HepG2 (cell line): Measurements from ENCODE around the gene NEDD8. TPM values are rescaled to one million over a fixed set of nuclear protein-coding genes. Genes with fewer than 3 reads are reported as not detected.

Experiments used
- ATAC-seq: fragments of 200-7000 bp; cut with Tn5 transposase; 3 replicates; pipeline ENCODE4 v1.9.1; 2020; ENCODE audit warnings: mild to moderate bottlenecking, moderate library complexity
- BruUV-seq: library from RNA; stranded (reverse); fragments of 400-500 nt; replicated peaks from 2 replicates; lab custom pipeline; 2021; lab: Mats Ljungman, UMichigan
- CTCF ChIA-PET: fragments of 300-600 bp; formaldehyde crosslinking; extraction: SDS; loops from one replicate; lab custom pipeline; 2021; ENCODE audit warnings: low total read pairs, inconsistent platforms, low intra/inter-chr PET ratio; lab: Yijun Ruan, JAX
- POLR2A ChIA-PET: fragments of 350-600 bp; sonication (Branson Sonifier 250); formaldehyde crosslinking; loops from one replicate; lab custom pipeline; 2020; ENCODE audit warnings: antibody characterized with exemption, inconsistent platforms; lab: Yijun Ruan, JAX
- DNase-seq: peaks from one replicate; pipeline ENCODE4 v3.0.0-alpha.2; 2015; ENCODE audit warnings: low spot score
- FAIRE-seq: peaks from 3 replicates; lab custom pipeline; 2011; peaks lifted over from hg19 to GRCh38; lab: Jason Lieb, UNC
- H2AFZ ChIP-seq: one replicate; pipeline ENCODE4 v1.6.1; 2011; ENCODE audit warnings: low read length, inconsistent platforms
- H3K27ac ChIP-seq: fragments of 300-600 bp; 3 replicates; pipeline ENCODE4 v1.8.0; 2011; ENCODE audit warnings: mixed run types, mild to moderate bottlenecking, mixed read lengths, low read length, inconsistent platforms; ENCODE audit not compliant: insufficient read depth; ENCODE audit errors: extremely low read length
- H3K27me3 ChIP-seq, 2 experiments: fragments of 200-600 bp in 1 of 2; 2 replicates in 1 of 2; 3 replicates in 1 of 2; pipeline versions ENCODE4 v1.6.0 to v1.8.0; 2011; ENCODE audit warnings: low read length in 2 of 2, mild to moderate bottlenecking in 2 of 2, moderate library complexity in 2 of 2, inconsistent platforms in 1 of 2; ENCODE audit not compliant: insufficient read depth in 2 of 2, control insufficient read depth in 1 of 2
- H3K36me3 ChIP-seq, 2 experiments: fragments of 200-600 bp in 1 of 2; replicated peaks in 1 of 2; 2 replicates in 1 of 2; 3 replicates in 1 of 2; pipeline versions ENCODE4 v1.5.1 to v1.8.0; 2011; ENCODE audit warnings: low read length in 2 of 2, inconsistent platforms in 1 of 2; ENCODE audit not compliant: insufficient read depth in 2 of 2, control insufficient read depth in 1 of 2
- H3K4me1 ChIP-seq: 2 replicates; pipeline ENCODE4 v1.5.1; 2012; ENCODE audit warnings: low read length, inconsistent platforms; ENCODE audit not compliant: insufficient read depth
- H3K4me2 ChIP-seq: 2 replicates; pipeline ENCODE4 v1.6.0; 2011; ENCODE audit warnings: low read depth, low read length, inconsistent platforms
- H3K4me3 ChIP-seq, 3 experiments: fragments of 200-600 bp in 1 of 3; sonication (generic), shearing (Covaris generic) in 1 of 3; replicated peaks in 1 of 3; 2 replicates each; pipeline ENCODE4 v1.5.1; 2011 to 2016; ENCODE audit warnings: low read length in 3 of 3, inconsistent platforms in 2 of 3, low read depth in 2 of 3, mild to moderate bottlenecking in 2 of 3, control low read depth in 1 of 3, mixed read lengths in 1 of 3; ENCODE audit not compliant: insufficient read depth in 1 of 3
- H3K79me2 ChIP-seq: one replicate; pipeline ENCODE4 v1.6.1; 2011; ENCODE audit warnings: low read length, inconsistent platforms; ENCODE audit not compliant: insufficient read depth
- H3K9ac ChIP-seq: 2 replicates; pipeline ENCODE4 v1.6.0; 2011; ENCODE audit warnings: mild to moderate bottlenecking, low read depth, low read length, inconsistent platforms; ENCODE audit not compliant: insufficient read depth
- H3K9me3 ChIP-seq: 2 replicates; pipeline ENCODE4 v1.5.1; 2012; ENCODE audit warnings: mild to moderate bottlenecking, low read length
- H4K20me1 ChIP-seq: 2 replicates; pipeline ENCODE4 v1.6.0; 2011; ENCODE audit warnings: inconsistent platforms, mild to moderate bottlenecking, low read length, moderate library complexity; ENCODE audit not compliant: insufficient read depth
- ATF3 ChIP-seq: sonication (generic); formaldehyde crosslinking; IDR thresholded peaks from 2 replicates; pipeline ENCODE4 v1.4.0; 2020; ENCODE audit warnings: missing genetic modification reagents
- CEBPB ChIP-seq: IDR thresholded peaks from 2 replicates; pipeline ENCODE4 v1.6.1; 2011; ENCODE audit warnings: low read depth, low read length, improper control_type of control experiment, borderline replicate concordance
- CEBPG ChIP-seq: IDR thresholded peaks from 2 replicates; pipeline ENCODE4 v1.6.1; 2016
- CREBL2 ChIP-seq: sonication (generic); formaldehyde crosslinking; IDR thresholded peaks from 2 replicates; pipeline ENCODE4 v1.8.1; 2023; ENCODE audit warnings: missing genetic modification reagents, mild to moderate bottlenecking, borderline replicate concordance
- EZH2 ChIP-seq: conservative IDR thresholded peaks from 2 replicates; pipeline ENCODE4 v1.6.1; 2012; ENCODE audit warnings: mild to moderate bottlenecking, low read depth, low read length, moderate library complexity
- KDM5B ChIP-seq: sonication (generic); formaldehyde crosslinking; IDR thresholded peaks from 2 replicates; pipeline ENCODE4 v1.4.0; 2020; ENCODE audit warnings: missing genetic modification reagents, mild to moderate bottlenecking, borderline replicate concordance
- KLF13 ChIP-seq: sonication (generic); formaldehyde crosslinking; IDR thresholded peaks from 2 replicates; pipeline ENCODE4 v1.4.0; 2020; ENCODE audit warnings: mild to moderate bottlenecking, missing genetic modification reagents
- MED1 ChIP-seq: sonication (generic); formaldehyde crosslinking; IDR thresholded peaks from 2 replicates; pipeline ENCODE4 v1.4.0; 2020; ENCODE audit warnings: missing genetic modification reagents
- POLR2AphosphoS2 ChIP-seq: IDR thresholded peaks from 2 replicates; pipeline ENCODE4 v1.6.1; 2011; ENCODE audit warnings: low read depth, low read length, improper control_type of control experiment
- RBAK ChIP-seq: sonication (generic); formaldehyde crosslinking; IDR thresholded peaks from 2 replicates; pipeline ENCODE4 v1.5.1; 2020; ENCODE audit warnings: mild to moderate bottlenecking, missing genetic modification reagents
- SCMH1 ChIP-seq: sonication (generic); formaldehyde crosslinking; IDR thresholded peaks from 2 replicates; pipeline ENCODE4 v1.9.0; 2021; ENCODE audit warnings: missing genetic modification reagents, mild to moderate bottlenecking, borderline replicate concordance
- SYNCRIP ChIP-seq: fragments of 200-400 bp; formaldehyde crosslinking; IDR thresholded peaks from 2 replicates; pipeline ENCODE4 v1.6.1; 2018; ENCODE audit warnings: mild to moderate bottlenecking, low read depth, low read length; ENCODE audit not compliant: insufficient read depth
- YY1 ChIP-seq: IDR thresholded peaks from 2 replicates; pipeline ENCODE4 v1.6.1; 2011; ENCODE audit warnings: low read length, low read depth, moderate library complexity, mild to moderate bottlenecking; ENCODE audit not compliant: insufficient read depth, insufficient replicate concordance
- ZBTB37 ChIP-seq: sonication (generic); formaldehyde crosslinking; IDR thresholded peaks from 2 replicates; pipeline ENCODE4 v1.4.0; 2020; ENCODE audit warnings: mild to moderate bottlenecking, missing genetic modification reagents
- ZFP62 ChIP-seq: sonication (generic); formaldehyde crosslinking; IDR thresholded peaks from 2 replicates; pipeline ENCODE4 v1.4.0; 2020; ENCODE audit warnings: missing genetic modification reagents
- ZFX ChIP-seq: sonication (generic); formaldehyde crosslinking; IDR thresholded peaks from 2 replicates; pipeline ENCODE4 v1.4.0; 2020; ENCODE audit warnings: mild to moderate bottlenecking, low read depth, missing genetic modification reagents, moderate library complexity
- ZNF441 ChIP-seq: sonication (generic); formaldehyde crosslinking; IDR thresholded peaks from 2 replicates; pipeline ENCODE4 v1.7.0; 2021; ENCODE audit warnings: missing genetic modification reagents, borderline replicate concordance
- ZNF770 ChIP-seq: sonication (generic); formaldehyde crosslinking; IDR thresholded peaks from 2 replicates; pipeline ENCODE4 v1.5.0; 2020; ENCODE audit warnings: mild to moderate bottlenecking, missing genetic modification reagents
- ZNF773 ChIP-seq: sonication (generic); formaldehyde crosslinking; IDR thresholded peaks from 2 replicates; pipeline ENCODE4 v1.4.0; 2020; ENCODE audit warnings: missing genetic modification reagents, borderline replicate concordance
- WGBS: methylation state at CpG from one replicate; pipeline ENCODE4 v1.1.6; 2017; ENCODE audit warnings: low lambda C conversion rate; 5-methylcytosine and 5-hydroxymethylcytosine counted together
- in situ Hi-C: cut with HindIII; loops from 2 replicates; pipeline ENCODE4 v1.10.0; 2017; ENCODE audit warnings: low pct_unique_long_range_greater_than_20kb; ENCODE audit not compliant: extremely low pct_ligation_motif_present
- intact Hi-C: fragments of 100-400 bp; cut with micrococcal nuclease; formaldehyde crosslinking; loops from one replicate; pipeline ENCODE4 v1.10.0; 2022; ENCODE audit not compliant: unreplicated experiment
- polyA plus RNA-seq, 8 experiments: library from polyadenylated mRNA; depleted of rRNA in 3 of 8; stranded (reverse) in 7 of 8; unstranded in 1 of 8; fragments of >200 nt; fragmentation: Illumina TruSeq in 4 of 8; extraction: Trizol in 4 of 8; gene quantifications; 2 replicates each; pipeline versions ENCODE4 v1.2.1 to v1.2.3, GENCODE V29; 2011 to 2016; ENCODE audit warnings: low read depth in 4 of 8, missing spikeins in 1 of 8, mixed read lengths in 1 of 8; ENCODE audit not compliant: insufficient read depth in 1 of 8
- total RNA-seq, 5 experiments: library from RNA; depleted of rRNA; stranded (reverse); fragments of >200 nt; fragmentation: Illumina TruSeq; extraction: Trizol; gene quantifications; 2 replicates each; pipeline ENCODE4 v1.2.3, GENCODE V29; 2016; ENCODE audit warnings: low read depth in 1 of 5
- TF ChIP-seq, protein P1 (sequence below): sonication (generic); formaldehyde crosslinking; IDR thresholded peaks from 2 replicates; pipeline ENCODE4 v1.8.1; 2023; ENCODE audit warnings: mild to moderate bottlenecking, inconsistent platforms, moderate library complexity, missing genetic modification reagents, borderline replicate concordance

NEDD8 gene
- total and polyA plus RNA-seq, 2 of the 13 experiments (the other 11 are each of a cell fraction or from before 2014, with no cell fraction given): 535 to 713 TPM

- ChIA-PET POLR2A (interaction anchor here (0.8 to 1.1 kb wide), 3 partner anchors 14 to 30 kb away, joined by 3 read pairs; partner anchors contain the start of gene PSME2), CTCF (no interaction called here)
- Histone ChIP-seq H2AFZ (no peak overlapping the region), H4K20me1 (no peaks in the 10 kb centered on the region), H3K27ac (no peak overlapping the region), H3K36me3 (peaks cover 30 to 40% of the 10 kb centered on the region in 2 experiments; a peak in 4 of 5 replicates), H3K79me2 (no peaks in the 10 kb centered on the region), H3K4me3 (no peak overlapping the region), H3K27me3 (no peaks in the 10 kb centered on the region), H3K4me1 (no peaks in the 10 kb centered on the region), H3K4me2 (no peak overlapping the region), H3K9ac (no peak overlapping the region), H3K9me3 (no peaks in the 10 kb centered on the region)
- no peak for FAIRE-seq
- no TSS peak for BruUV-seq
- WGBS: 93% methylated on average over 3 of the region's 3 CpGs
- intact Hi-C loops (no loop called here), in situ Hi-C loops (no loop called here)
- DNase-seq: no peak
- no peak for ATAC-seq
- TF ChIP-seq KDM5B (CRISPR knock-in tag) (no peak), RBAK (CRISPR knock-in tag) (no peak), ZFX (no peak), ZNF441 (CRISPR knock-in tag) (0 out of 2 replicates have a peak, but pooled peaks have one; percentile 31), ZNF773 (CRISPR knock-in tag) (no peak), ZBTB37 (CRISPR knock-in tag) (no peak), CEBPG (peak; percentile 69), MED1 (CRISPR knock-in tag) (no peak), CEBPB (peak; percentile 88), ZNF770 (0 out of 2 replicates have a peak, but pooled peaks have one; percentile 12), SYNCRIP (no peak), CREBL2 (no peak), SCMH1 (no peak), POLR2AphosphoS2 (no peak), ATF3 (CRISPR knock-in tag) (no peak), EZH2 (no peak), YY1 (no peak), KLF13 (CRISPR knock-in tag) (no peak), ZFP62 (CRISPR knock-in tag) (no peak)
- TF ChIP-seq, protein P1, sequence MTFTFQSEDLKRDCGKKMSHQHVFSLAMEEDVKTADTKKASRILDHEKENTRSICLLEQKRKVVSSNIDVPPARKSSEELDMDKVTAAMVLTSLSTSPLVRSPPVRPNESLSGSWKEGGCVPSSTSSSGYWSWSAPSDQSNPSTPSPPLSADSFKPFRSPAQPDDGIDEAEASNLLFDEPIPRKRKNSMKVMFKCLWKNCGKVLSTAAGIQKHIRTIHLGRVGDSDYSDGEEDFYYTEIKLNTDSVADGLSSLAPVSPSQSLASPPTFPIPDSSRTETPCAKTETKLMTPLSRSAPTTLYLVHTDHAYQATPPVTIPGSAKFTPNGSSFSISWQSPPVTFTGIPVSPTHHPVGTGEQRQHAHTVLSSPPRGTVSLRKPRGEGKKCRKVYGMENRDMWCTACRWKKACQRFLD (CRISPR knock-in tag): no peak
Measured at GRCh38 chr14:24167469-24168114, 64.6 kb downstream of the NEDD8 start.
